Endothelial cell of umbilical vein (primary cell): ENCODE results near the gene THUMPD2. TPM values are rescaled to one million over a fixed set of nuclear protein-coding genes. Genes with fewer than 3 reads are reported as not detected.

Experiments used
- BruUV-seq: library from RNA; stranded (reverse); fragments of 400-500 nt; replicated peaks from 2 replicates; lab custom pipeline; 2021; lab: Mats Ljungman, UMichigan
- CTCF ChIA-PET: fragments of 300-600, 350-600 bp; sonication (Branson Sonifier 250); formaldehyde crosslinking; loops from one replicate; lab custom pipeline; 2021; ENCODE audit warnings: antibody characterized with exemption, inconsistent platforms; lab: Charles Lee
- POLR2A ChIA-PET: fragments of 300-600, 350-600 bp; sonication (Branson Sonifier 250); formaldehyde crosslinking; loops from one replicate; lab custom pipeline; 2021; ENCODE audit warnings: antibody characterized with exemption, inconsistent platforms; lab: Charles Lee
- DNase-seq: peaks from one replicate; pipeline ENCODE4 v3.0.0-alpha.2; 2011; ENCODE audit warnings: low read depth, low spot score
- FAIRE-seq: peaks from 2 replicates; lab custom pipeline; 2011; peaks lifted over from hg19 to GRCh38; lab: Jason Lieb, UNC
- H2AFZ ChIP-seq: 2 replicates; pipeline ENCODE4 v1.6.0; 2012; ENCODE audit warnings: low read depth, low read length, control low read depth, inconsistent platforms
- H3K27ac ChIP-seq: 2 replicates; pipeline ENCODE4 v1.5.1; 2011; ENCODE audit warnings: low read depth, mild to moderate bottlenecking, control low read depth, low read length, moderate library complexity; ENCODE audit not compliant: insufficient read depth
- H3K27me3 ChIP-seq, 2 experiments: 2 replicates each; pipeline versions ENCODE4 v1.6.0 to v1.6.1; 2011; ENCODE audit warnings: low read length in 2 of 2, mixed read lengths in 1 of 2; ENCODE audit not compliant: control insufficient read depth in 2 of 2, insufficient read depth in 2 of 2
- H3K36me3 ChIP-seq, 2 experiments: 2 replicates in 1 of 2; 3 replicates in 1 of 2; pipeline ENCODE4 v1.5.1; 2011; ENCODE audit warnings: low read length in 2 of 2, mild to moderate bottlenecking in 1 of 2, moderate library complexity in 1 of 2; ENCODE audit not compliant: control insufficient read depth in 2 of 2, insufficient read depth in 2 of 2; ENCODE audit errors: extremely low read depth in 1 of 2
- H3K4me1 ChIP-seq: 3 replicates; pipeline ENCODE4 v1.5.1; 2011; ENCODE audit warnings: mild to moderate bottlenecking, low read length; ENCODE audit not compliant: control insufficient read depth, insufficient read depth; ENCODE audit errors: extremely low read depth
- H3K4me2 ChIP-seq: 2 replicates; pipeline ENCODE4 v1.6.1; 2011; ENCODE audit warnings: low read length, control low read depth, mixed read lengths; ENCODE audit not compliant: insufficient read depth
- H3K4me3 ChIP-seq, 3 experiments: fragments of 200-600 bp in 1 of 3; sonication (generic), shearing (Covaris generic) in 1 of 3; replicated peaks in 1 of 3; 2 replicates each; pipeline ENCODE4 v1.5.1; 2011 to 2016; ENCODE audit warnings: control low read depth in 3 of 3, low read length in 3 of 3, mild to moderate bottlenecking in 2 of 3, inconsistent platforms in 1 of 3, low read depth in 1 of 3, moderate library complexity in 1 of 3; ENCODE audit not compliant: insufficient read depth in 1 of 3
- H3K79me2 ChIP-seq: 2 replicates; pipeline ENCODE4 v1.6.0; 2012; ENCODE audit warnings: low read length, inconsistent platforms; ENCODE audit not compliant: control insufficient read depth, insufficient read depth
- H3K9ac ChIP-seq: replicated peaks from 2 replicates; pipeline ENCODE3; 2011; ENCODE audit warnings: low read length, control low read depth; ENCODE audit not compliant: insufficient read depth; ENCODE audit errors: extremely low read depth
- H3K9me1 ChIP-seq: replicated peaks from 3 replicates; pipeline ENCODE4 v1.6.0; 2011; ENCODE audit warnings: mild to moderate bottlenecking, low read length; ENCODE audit not compliant: control insufficient read depth, insufficient read depth; ENCODE audit errors: extremely low read depth
- H3K9me3 ChIP-seq: replicated peaks from 2 replicates; pipeline ENCODE4 v1.5.1; 2012; ENCODE audit warnings: low read length, inconsistent platforms; ENCODE audit not compliant: control insufficient read depth, insufficient read depth
- H4K20me1 ChIP-seq: replicated peaks from 2 replicates; pipeline ENCODE3; 2011; ENCODE audit warnings: mild to moderate bottlenecking, low read length; ENCODE audit not compliant: control insufficient read depth, insufficient read depth; ENCODE audit errors: extremely low read depth
- CTCF ChIP-seq, 2 donors: IDR thresholded peaks; 1 replicate in 1 of 2; 2 replicates in 1 of 2; pipeline ENCODE4 v1.5.1; 2011; ENCODE audit warnings: low read length in 2 of 2, mild to moderate bottlenecking in 2 of 2, moderate library complexity in 2 of 2, control low read depth in 1 of 2, inconsistent platforms in 1 of 2, low read depth in 1 of 2; ENCODE audit not compliant: insufficient read depth in 1 of 2; ENCODE audit errors: extremely low read depth in 1 of 2
- EZH2 ChIP-seq: IDR thresholded peaks from 2 replicates; pipeline ENCODE4 v1.6.1; 2012; ENCODE audit warnings: borderline replicate concordance, low read depth, mild to moderate bottlenecking, moderate library complexity, low read length, inconsistent platforms; ENCODE audit not compliant: severe bottlenecking
- FOS ChIP-seq: IDR thresholded peaks from 2 replicates; pipeline ENCODE4 v1.6.1; 2011; ENCODE audit warnings: mild to moderate bottlenecking, low read length, moderate library complexity, borderline replicate concordance; ENCODE audit not compliant: insufficient read depth
- GATA2 ChIP-seq: IDR thresholded peaks from 2 replicates; pipeline ENCODE4 v1.7.0; 2011; ENCODE audit warnings: low read depth, mild to moderate bottlenecking, moderate library complexity, mixed read lengths, low read length; ENCODE audit not compliant: insufficient read length, insufficient read depth
- JUN ChIP-seq: IDR thresholded peaks from 2 replicates; pipeline ENCODE4 v1.6.1; 2011; ENCODE audit warnings: borderline replicate concordance, low read depth; ENCODE audit not compliant: insufficient read length, insufficient read depth
- MAX ChIP-seq: IDR thresholded peaks from 2 replicates; pipeline ENCODE4 v1.6.1; 2011; ENCODE audit not compliant: insufficient read depth, insufficient read length
- MYC ChIP-seq: IDR thresholded peaks from one replicate; pipeline ENCODE4 v1.6.1; 2011; ENCODE audit warnings: mild to moderate bottlenecking, low read depth, low read length
- POLR2A ChIP-seq: IDR thresholded peaks from 2 replicates; pipeline ENCODE4 v1.6.1; 2012; ENCODE audit warnings: low read depth, mild to moderate bottlenecking, control low read depth, low read length
- POLR2AphosphoS5 ChIP-seq: IDR thresholded peaks from 2 replicates; pipeline ENCODE4 v1.6.1; 2012; ENCODE audit warnings: low read depth, mild to moderate bottlenecking, control low read depth, low read length, moderate library complexity; ENCODE audit not compliant: insufficient read depth
- dilution Hi-C: fragments of 300-500 bp; cut with MboI; formaldehyde crosslinking; loops from one replicate; pipeline ENCODE4 v1.15.0; 2019; ENCODE audit warnings: low sequenced_read_pairs; ENCODE audit not compliant: extremely low pct_ligation_motif_present
- intact Hi-C: fragments of 100-400 bp; cut with micrococcal nuclease; formaldehyde crosslinking; loops from one replicate; pipeline ENCODE4 v1.10.0; 2022
- polyA plus RNA-seq, 4 experiments: library from polyadenylated mRNA; depleted of rRNA in 3 of 4; stranded (reverse) in 3 of 4; unstranded in 1 of 4; fragments of >200 nt; gene quantifications; 2 replicates each; pipeline versions ENCODE4 v1.2.1 to v1.2.3, GENCODE V29; 2011 to 2012; ENCODE audit warnings: missing spikeins in 1 of 4
- total RNA-seq: library from RNA; stranded (reverse); gene quantifications from 2 replicates; pipeline ENCODE4 v1.2.3, GENCODE V29; 2021

The THUMPD2 gene
- total and polyA plus RNA-seq, 2 donors (not counting 3 experiments of a cell fraction or from before 2014, with no cell fraction given): 4.3 to 8.2 TPM

GRCh38 chr2:39800752-39801151 lies 21.7 kb upstream of the THUMPD2 start:
- TF ChIP-seq MAX: no peak
- TF ChIP-seq POLR2A: no peak
- TF ChIP-seq GATA2: no peak
- TF ChIP-seq FOS: no peak
- no peak for TF ChIP-seq CTCF (IDR thresholded peaks at IDR 0.05; ENCODE audit: extremely low read depth in 1 of 2, insufficient read depth in 1 of 2, low read depth in 1 of 2, low read length in 2 of 2)
- CTCF ChIA-PET: no interaction called here
- POLR2A ChIA-PET: no interaction called here
- intact Hi-C loops (no loop called here), dilution Hi-C loops (no loop called here)
- no TSS peak for BruUV-seq
- Histone ChIP-seq H2AFZ (no peak overlapping the region), H3K4me1 (no peaks in the 10 kb centered on the region), H3K36me3 (no peaks in the 10 kb centered on the region), H3K79me2 (no peaks in the 10 kb centered on the region), H3K9me1 (no peaks in the 10 kb centered on the region), H3K4me3 (no peak overlapping the region), H3K27me3 (peaks cover 3 to 7% of the 10 kb centered on the region in 2 experiments), H3K9me3 (no peaks in the 10 kb centered on the region), H3K9ac (no peak overlapping the region), H4K20me1 (no peaks in the 10 kb centered on the region), H3K4me2 (no peak overlapping the region), H3K27ac (no peak overlapping the region)
- no peak for FAIRE-seq
- DNase-seq: no peak

GRCh38 chr2:39796134-39796533 lies 17.1 kb upstream of the THUMPD2 start:
- Histone ChIP-seq H2AFZ (no peak overlapping the region), H3K4me1 (no peaks in the 10 kb centered on the region), H3K4me2 (no peak overlapping the region), H3K9me1 (no peaks in the 10 kb centered on the region), H3K4me3 (no peak overlapping the region), H3K9ac (no peak overlapping the region), H3K27ac (no peak overlapping the region), H3K27me3 (peaks cover 4 to 14% of the 10 kb centered on the region in 2 experiments), H3K9me3 (no peaks in the 10 kb centered on the region), H3K36me3 (no peaks in the 10 kb centered on the region), H3K79me2 (no peaks in the 10 kb centered on the region), H4K20me1 (no peaks in the 10 kb centered on the region)
- FAIRE-seq (no peak), DNase-seq (no peak)
- no TSS peak for BruUV-seq
- dilution Hi-C loops (no loop called here), intact Hi-C loops (no loop called here)
- POLR2A ChIA-PET: no interaction called here
- no peak for TF ChIP-seq FOS
- no peak for TF ChIP-seq GATA2
- TF ChIP-seq POLR2AphosphoS5: no peak
- no peak for TF ChIP-seq MAX
- no peak for TF ChIP-seq POLR2A
- no peak for TF ChIP-seq CTCF (IDR thresholded peaks at IDR 0.05; ENCODE audit: extremely low read depth in 1 of 2, insufficient read depth in 1 of 2, low read depth in 1 of 2, low read length in 2 of 2)
- no peak for TF ChIP-seq MYC
- TF ChIP-seq EZH2: no peak
- no peak for TF ChIP-seq JUN
- CTCF ChIA-PET: no interaction called here
